Stimulated activated effector memory CD8-positive, alpha-beta T cell treated with anti-CD3 and anti-CD28 coated beads, Interleukin-12 subunit alpha, Interleukin-12 subunit beta, amount 100 ng/mL, for 72 hours (primary cell): Measurements from ENCODE around the gene SLC25A26.

ENCODE experiments used
- ATAC-seq: fragments of 150-1000 bp; cut with Tn5 transposase; 2 replicates; pipeline ENCODE4 v1.10.0; 2021
- DNase-seq, 2 donors: peaks; one replicate each; pipeline ENCODE4 v3.0.0; 2021 to 2022; ENCODE audit warnings: low spot score in 2 of 2
- H3K27ac Mint-ChIP-seq: one replicate; pipeline ENCODE4 v1.8.0; 2022; ENCODE audit warnings: mild to moderate bottlenecking, mixed read lengths
- H3K36me3 Mint-ChIP-seq: one replicate; pipeline ENCODE4 v1.8.0; 2022; ENCODE audit warnings: mild to moderate bottlenecking, mixed read lengths
- H3K4me1 Mint-ChIP-seq: one replicate; pipeline ENCODE4 v1.8.0; 2022; ENCODE audit warnings: mixed read lengths
- H3K4me3 Mint-ChIP-seq: one replicate; pipeline ENCODE4 v1.8.0; 2022; ENCODE audit warnings: mild to moderate bottlenecking, mixed read lengths
- H3K9me3 Mint-ChIP-seq: one replicate; pipeline ENCODE4 v1.8.0; 2022; ENCODE audit warnings: mixed read lengths

SLC25A26 gene

GRCh38 chr3:66404197-66404596 is 183.4 kb downstream of the SLC25A26 start:
- no peaks in the 10 kb centered on the region for H3K9me3 Mint-ChIP-seq
- no peak overlapping the region for H3K27ac Mint-ChIP-seq
- H3K36me3 Mint-ChIP-seq: peaks cover 47% of the 10 kb centered on the region
- H3K4me1 Mint-ChIP-seq: no peaks in the 10 kb centered on the region
- ATAC-seq (no peak), DNase-seq (no peak)
- no peak overlapping the region for H3K4me3 Mint-ChIP-seq

DNA sequence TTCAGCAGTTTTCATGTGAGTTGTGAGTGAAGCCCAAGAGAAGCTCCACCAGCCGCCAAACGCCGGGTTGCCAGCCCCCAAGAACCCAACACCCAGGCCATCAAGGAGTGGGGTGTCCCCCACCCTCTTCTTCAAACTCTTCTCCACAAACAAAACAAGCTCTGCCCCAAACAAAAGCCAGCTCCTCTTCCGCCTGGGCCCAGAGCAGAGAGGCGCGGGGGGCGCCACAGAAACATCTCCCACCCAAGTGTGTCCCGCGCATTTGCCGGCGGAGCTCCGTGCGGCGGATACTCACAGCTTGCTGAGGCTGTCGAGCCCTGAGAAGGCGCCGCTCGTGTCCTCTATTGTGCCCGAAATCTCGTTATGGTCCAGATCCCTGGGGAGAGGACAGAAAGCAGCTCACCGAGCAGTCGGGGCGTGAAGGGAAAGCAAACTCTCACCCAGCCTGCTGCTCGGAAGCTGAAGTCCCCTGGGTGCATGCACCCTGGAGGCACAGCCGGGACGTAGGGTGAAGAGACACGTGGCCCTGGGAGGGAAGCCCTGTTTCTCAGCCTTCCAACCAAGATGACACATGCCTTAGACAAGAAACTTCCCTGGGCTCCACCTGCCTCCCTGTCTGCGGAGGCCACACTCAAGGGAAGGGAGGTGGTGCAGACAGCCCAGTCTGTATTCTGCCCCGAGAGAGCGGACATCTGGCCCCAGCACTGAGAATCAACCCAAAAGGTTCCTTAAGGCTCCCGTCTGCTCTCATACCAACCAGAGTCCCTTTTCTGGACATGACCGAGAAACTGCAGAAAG is 184.3 kb downstream of the SLC25A26 start:
- ATAC-seq: no peak
- Mint-ChIP-seq H3K4me3 (no peak overlapping the region), H3K36me3 (peaks cover 48% of the 10 kb centered on the region), H3K27ac (peak overlapping the region; percentile 43), H3K4me1 (no peaks in the 10 kb centered on the region), H3K9me3 (no peaks in the 10 kb centered on the region)
- DNase-seq: no peak

- no peak overlapping the region for H3K27ac Mint-ChIP-seq
- no peaks in the 10 kb centered on the region for H3K9me3 Mint-ChIP-seq
- no peaks in the 10 kb centered on the region for H3K4me1 Mint-ChIP-seq
- H3K4me3 Mint-ChIP-seq: no peak overlapping the region
- peaks cover 53% of the 10 kb centered on the region for H3K36me3 Mint-ChIP-seq
- no peak for ATAC-seq
- DNase-seq: no peak
Observed at GRCh38 chr3:66405701-66406091, 184.9 kb downstream of the SLC25A26 start.

DNA sequence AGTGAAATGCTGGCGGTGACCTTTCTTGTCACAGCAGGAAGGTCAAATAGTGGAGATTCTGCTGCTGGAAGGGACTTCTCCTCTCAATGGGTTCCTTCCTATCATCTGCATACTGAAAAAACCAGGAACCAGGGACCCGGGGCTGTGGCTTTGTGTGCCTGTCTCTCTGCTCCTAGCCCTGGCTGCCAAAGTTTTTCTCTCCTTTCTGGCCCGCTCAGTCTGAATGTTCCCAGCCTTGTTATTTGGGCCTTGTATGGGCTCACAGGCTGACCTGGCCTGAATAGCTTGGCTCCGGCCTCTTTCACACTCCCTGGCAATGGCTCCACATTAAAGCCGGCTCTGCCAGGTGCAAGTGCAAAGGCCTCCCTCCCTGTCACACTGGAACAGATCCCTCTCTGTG is 185.4 kb downstream of the SLC25A26 start:
- Mint-ChIP-seq H3K9me3 (no peaks in the 10 kb centered on the region), H3K36me3 (peaks cover 52% of the 10 kb centered on the region), H3K4me1 (no peaks in the 10 kb centered on the region), H3K4me3 (no peak overlapping the region), H3K27ac (no peak overlapping the region)
- no peak for ATAC-seq
- DNase-seq: no peak

DNA sequence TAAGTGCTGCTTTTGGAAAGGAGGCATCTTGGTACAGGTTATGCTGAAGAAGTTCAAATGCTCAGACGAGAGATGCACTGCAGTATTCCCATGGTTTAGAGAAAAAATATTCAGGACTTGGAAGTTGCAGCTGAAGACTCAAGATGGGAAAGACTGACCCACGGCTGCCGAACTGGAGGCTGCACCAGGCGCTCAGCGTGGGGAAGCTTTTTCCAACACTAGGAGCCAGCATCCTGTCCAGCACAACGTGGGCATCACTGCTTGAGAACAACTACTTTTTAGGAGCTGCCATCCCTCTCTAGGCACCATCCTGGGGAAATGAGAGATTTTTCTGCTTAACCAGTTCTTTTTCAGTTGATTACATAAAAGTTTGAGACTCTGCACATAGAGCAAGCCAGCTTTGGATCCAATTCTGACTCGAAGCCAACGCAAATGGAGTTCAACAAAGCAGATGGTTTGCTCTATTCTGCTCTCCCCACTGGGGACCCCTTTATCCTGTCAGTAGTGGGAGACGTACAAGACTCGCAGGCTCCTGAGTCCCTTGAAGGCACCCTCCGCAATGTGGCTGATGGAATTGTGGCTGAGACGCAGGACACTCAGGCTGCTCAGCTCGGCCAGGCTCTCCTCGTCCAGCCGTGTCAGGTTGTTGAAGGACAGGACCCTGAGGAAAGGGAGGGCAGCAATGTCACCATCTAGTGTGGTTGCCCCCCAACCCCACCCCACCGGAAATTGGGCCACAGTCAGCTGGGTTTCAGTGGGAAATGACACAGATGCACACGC is 186.2 kb downstream of the SLC25A26 start:
- DNase-seq (no peak), ATAC-seq (no peak)
- Mint-ChIP-seq H3K27ac (no peak overlapping the region), H3K4me1 (peaks cover 6% of the 10 kb centered on the region), H3K36me3 (peaks cover 52% of the 10 kb centered on the region), H3K9me3 (no peaks in the 10 kb centered on the region), H3K4me3 (no peak overlapping the region)

- Mint-ChIP-seq H3K27ac (no peak overlapping the region), H3K36me3 (peaks cover 59% of the 10 kb centered on the region)
Observed at GRCh38 chr3:66407611-66408218, 186.9 kb downstream of the SLC25A26 start.

GRCh38 chr3:66409771-66410754 is 189.3 kb downstream of the SLC25A26 start:
- H3K36me3 Mint-ChIP-seq: peaks cover 69% of the 10 kb centered on the region
- H3K27ac Mint-ChIP-seq: peak overlapping the region; percentile 56
- ATAC-seq (no peak), DNase-seq (no peak)
- peaks cover 16% of the 10 kb centered on the region for H3K4me1 Mint-ChIP-seq
- no peaks in the 10 kb centered on the region for H3K9me3 Mint-ChIP-seq
- no peak overlapping the region for H3K4me3 Mint-ChIP-seq

More at GRCh38 chr3:66407611-66408218, 186.9 kb downstream of the SLC25A26 start:
- DNase-seq (peak; percentile 79 to 87), ATAC-seq (peak; percentile 87)
- H3K4me1 Mint-ChIP-seq: peaks cover 8% of the 10 kb centered on the region
- no peak overlapping the region for H3K4me3 Mint-ChIP-seq
- no peaks in the 10 kb centered on the region for H3K9me3 Mint-ChIP-seq

GRCh38 chr3:66410976-66411375 is 190.2 kb downstream of the SLC25A26 start:
- no peak for DNase-seq
- Mint-ChIP-seq H3K4me3 (no peak overlapping the region), H3K4me1 (peaks cover 16% of the 10 kb centered on the region), H3K27ac (peak overlapping the region; percentile 43), H3K36me3 (peaks cover 69% of the 10 kb centered on the region), H3K9me3 (no peaks in the 10 kb centered on the region)
- no peak for ATAC-seq

DNA sequence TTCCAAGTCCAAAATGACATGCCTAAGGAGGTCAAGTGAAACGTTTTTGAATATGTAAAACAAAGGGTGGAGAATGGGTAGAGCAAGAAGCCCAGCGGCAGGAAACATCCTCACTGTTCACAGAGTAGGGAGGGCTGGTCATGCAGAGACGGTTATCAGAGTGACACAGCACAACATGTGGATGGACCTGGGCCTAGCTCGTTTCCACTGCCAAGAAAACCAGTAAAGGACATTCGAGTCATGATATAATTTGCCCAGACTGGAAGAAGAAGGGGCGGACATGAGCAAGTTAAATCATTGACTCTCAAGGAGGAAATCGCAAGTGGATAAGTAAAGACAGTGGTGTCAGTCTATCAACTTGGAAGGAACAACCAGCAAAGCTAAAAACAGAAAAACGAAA is 190.7 kb downstream of the SLC25A26 start:
- H3K4me3 Mint-ChIP-seq: no peak overlapping the region
- peaks cover 16% of the 10 kb centered on the region for H3K4me1 Mint-ChIP-seq
- no peak for ATAC-seq
- H3K36me3 Mint-ChIP-seq: peaks cover 69% of the 10 kb centered on the region
- peak overlapping the region; percentile 15 for H3K27ac Mint-ChIP-seq
- no peak for DNase-seq
- H3K9me3 Mint-ChIP-seq: no peaks in the 10 kb centered on the region

- H3K4me1 Mint-ChIP-seq: peaks cover 16% of the 10 kb centered on the region
- DNase-seq: no peak
- no peak for ATAC-seq
Observed at GRCh38 chr3:66411961-66412887, 191.4 kb downstream of the SLC25A26 start.

DNA sequence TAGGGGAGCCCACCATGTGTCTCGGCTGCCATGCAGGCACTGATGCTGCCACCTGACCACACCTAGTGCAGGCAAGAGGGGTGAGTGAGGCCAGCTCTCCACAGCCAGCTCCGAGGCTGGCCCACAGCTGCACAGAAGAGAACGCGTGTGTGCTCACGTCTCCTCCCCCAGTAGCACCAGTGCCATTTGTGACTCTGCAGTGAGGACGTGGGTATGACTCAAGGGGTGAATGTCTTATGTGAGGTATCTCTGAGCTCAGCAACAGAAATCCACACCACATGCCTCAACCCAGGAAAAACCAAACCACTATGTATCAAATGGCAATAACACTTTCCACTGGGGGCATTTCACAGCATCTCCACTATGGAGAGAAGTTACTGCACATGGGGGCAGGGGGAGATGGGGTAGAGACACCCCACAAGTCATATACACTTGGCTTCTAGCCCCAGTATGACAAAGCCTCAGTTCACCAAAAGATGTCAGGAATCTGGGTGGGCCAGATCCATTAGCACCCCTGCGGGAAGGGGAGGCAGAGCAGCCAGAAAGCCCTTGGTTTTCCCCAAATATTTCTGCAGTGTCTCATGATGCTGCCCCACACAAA is 192.4 kb downstream of the SLC25A26 start:
- H3K4me1 Mint-ChIP-seq: peaks cover 21% of the 10 kb centered on the region
- ATAC-seq (peak; percentile 94), DNase-seq (no peak)
- H3K27ac Mint-ChIP-seq: peak overlapping the region; percentile 15
- peaks cover 66% of the 10 kb centered on the region for H3K36me3 Mint-ChIP-seq
- no peaks in the 10 kb centered on the region for H3K9me3 Mint-ChIP-seq
- H3K4me3 Mint-ChIP-seq: no peak overlapping the region

More at GRCh38 chr3:66411961-66412887, 191.4 kb downstream of the SLC25A26 start:
- Mint-ChIP-seq H3K36me3 (peaks cover 70% of the 10 kb centered on the region), H3K27ac (peak overlapping the region; percentile 15), H3K9me3 (no peaks in the 10 kb centered on the region), H3K4me3 (no peak overlapping the region)

GRCh38 chr3:66414846-66415245 is 194.0 kb downstream of the SLC25A26 start:
- Mint-ChIP-seq H3K9me3 (no peaks in the 10 kb centered on the region), H3K4me3 (no peak overlapping the region), H3K27ac (no peak overlapping the region), H3K4me1 (peaks cover 30% of the 10 kb centered on the region), H3K36me3 (peaks cover 59% of the 10 kb centered on the region)
- DNase-seq: no peak
- ATAC-seq: no peak

- H3K36me3 Mint-ChIP-seq: peaks cover 62% of the 10 kb centered on the region
- H3K4me1 Mint-ChIP-seq: peaks cover 41% of the 10 kb centered on the region
- no peak overlapping the region for H3K4me3 Mint-ChIP-seq
- no peak for DNase-seq
- peaks cover 3% of the 10 kb centered on the region for H3K9me3 Mint-ChIP-seq
- no peak overlapping the region for H3K27ac Mint-ChIP-seq
- no peak for ATAC-seq
Observed at GRCh38 chr3:66415867-66416428, 195.1 kb downstream of the SLC25A26 start.
